Activated CD4-positive, CD25-positive, alpha-beta regulatory T cell (primary cell): ENCODE measurements around the gene PSMC2.

ENCODE experiments used
- DNase-seq, 4 experiments: peaks; one replicate each; lab custom pipeline; 2025; lab: John Stamatoyannopoulos, UW

The PSMC2 gene

DNA sequence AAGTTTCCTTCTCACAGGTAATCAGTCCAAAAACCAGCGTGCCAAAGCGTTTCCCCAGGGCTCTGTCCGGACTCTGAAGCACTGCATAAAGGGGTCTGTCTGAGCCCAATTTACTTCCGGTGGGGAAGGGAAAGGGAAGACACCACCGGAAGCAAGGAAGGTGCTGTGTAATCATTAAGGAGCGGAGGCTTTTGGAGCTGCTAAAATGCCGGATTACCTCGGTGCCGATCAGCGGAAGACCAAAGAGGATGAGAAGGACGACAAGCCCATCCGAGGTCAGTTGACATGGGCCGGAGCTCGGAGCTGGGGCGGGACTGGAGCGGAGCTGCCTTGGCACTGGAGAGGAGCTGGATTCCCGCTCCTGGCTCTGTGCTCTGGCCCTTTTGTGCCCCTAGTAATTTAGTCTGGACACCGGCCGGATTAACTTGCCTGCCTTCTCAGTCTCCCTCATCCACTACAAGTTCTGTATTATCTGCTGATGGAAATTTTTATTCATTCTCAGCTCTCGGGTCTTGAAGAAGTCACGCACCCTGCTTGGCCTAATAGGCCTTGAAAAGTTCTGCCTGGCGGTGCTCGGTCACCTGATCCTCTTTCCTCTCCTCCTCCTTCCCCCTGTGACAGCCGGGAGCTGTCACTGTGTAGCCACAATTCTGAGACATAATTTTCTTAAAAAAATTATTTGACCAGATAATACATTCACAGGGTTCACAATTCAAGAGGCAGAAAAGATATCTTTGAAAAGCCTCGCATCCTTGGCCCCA is at the start of gene PSMC2:
PSMC2 (plus strand) TSS at position 137 of the 761 bp plus-strand sequence; CDS start at position 206, 69 bp downstream.
- peak; percentile 48 to 67 (median 58) for DNase-seq

DNA sequence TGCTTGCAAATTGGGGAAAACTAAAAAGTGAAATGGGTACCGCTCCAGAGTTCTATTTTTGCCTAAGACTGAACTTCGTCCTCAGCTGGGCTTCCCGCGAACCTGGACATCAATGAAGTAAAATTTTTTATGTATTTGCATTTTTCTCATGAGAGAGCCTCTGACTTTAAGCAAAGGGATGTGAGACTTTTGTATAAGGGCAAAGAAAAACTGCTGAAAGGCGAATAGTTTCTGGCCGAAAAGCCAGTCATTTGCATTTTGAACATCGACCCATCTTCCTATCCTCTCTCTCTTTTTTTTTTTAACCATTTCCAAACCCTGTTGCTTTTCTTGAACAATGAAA is 49.6 kb upstream of the PSMC2 start:
- no peak for DNase-seq

DNA sequence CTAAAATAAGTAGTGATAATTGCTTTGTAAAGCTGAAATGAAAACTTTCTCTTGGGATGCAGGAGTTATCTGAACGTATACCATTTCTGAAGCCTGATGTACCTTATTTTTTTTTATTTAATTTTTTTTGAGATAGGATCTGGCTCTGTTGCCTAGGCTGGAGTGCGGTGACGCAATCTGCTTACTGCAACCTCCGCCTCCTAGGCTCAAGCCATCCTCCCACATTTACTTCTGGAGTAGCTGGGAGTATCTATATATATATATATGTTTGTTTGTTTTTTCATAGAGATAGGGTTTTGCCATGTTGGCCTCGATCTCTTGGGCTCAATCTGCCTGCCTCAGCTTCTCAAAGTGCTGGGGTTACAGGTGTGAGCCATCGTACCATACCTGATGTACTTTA is 47.8 kb upstream of the PSMC2 start:
- DNase-seq: no peak

DNA sequence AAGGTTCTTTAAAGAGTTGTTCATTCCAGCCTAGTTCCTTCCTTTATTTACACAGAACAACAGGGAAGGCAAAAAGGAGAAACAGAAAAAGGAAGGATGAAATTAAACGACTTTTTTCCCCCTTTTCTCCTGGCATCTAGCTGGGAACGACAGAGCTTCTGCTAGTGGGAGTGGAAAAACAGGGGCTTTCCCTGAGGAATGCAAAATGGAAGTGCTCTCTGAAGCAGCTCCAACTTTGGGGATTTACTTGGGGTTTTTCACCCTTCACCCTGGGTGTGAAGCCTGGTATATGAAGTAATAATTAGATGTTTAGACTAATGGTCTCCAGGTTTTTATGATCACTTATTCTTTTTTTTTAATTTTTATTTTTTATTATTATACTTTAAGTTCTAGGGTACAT is 46.0 kb upstream of the PSMC2 start:
- DNase-seq: no peak

DNA sequence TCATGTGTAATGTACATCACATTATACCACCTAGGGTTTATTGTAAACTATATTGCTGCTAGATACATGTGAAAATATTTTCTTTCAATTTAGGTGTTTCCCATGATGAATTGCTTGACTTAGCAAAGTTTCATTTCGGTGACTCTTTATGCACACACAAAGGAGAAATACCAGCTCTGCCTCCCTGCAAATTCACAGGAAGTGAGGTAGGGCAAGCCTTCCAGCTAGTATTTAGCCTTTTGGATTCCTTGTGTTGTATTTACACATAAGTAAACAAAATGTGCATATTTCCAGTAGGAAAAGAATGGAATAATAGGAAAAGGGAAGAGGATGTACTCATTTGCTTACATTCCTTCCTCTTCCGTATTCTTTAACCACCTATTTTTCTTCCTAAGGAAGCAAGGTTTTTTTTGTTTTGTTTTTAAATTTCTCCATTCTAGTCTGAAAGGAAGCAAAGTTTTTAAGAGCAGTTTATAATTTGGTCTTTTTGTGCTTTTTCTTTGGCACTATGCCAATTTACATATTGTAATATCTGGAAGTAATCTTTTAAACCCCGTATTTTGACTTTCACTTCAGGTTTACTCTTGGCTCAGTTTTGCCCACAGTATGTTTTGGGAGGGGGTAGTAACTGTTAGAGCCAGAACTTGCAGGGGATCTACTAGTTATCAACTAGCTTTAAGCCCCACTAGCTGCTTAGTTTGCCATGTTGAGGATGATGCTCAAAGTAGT is 39.8 kb upstream of the PSMC2 start:
- no peak for DNase-seq

DNA sequence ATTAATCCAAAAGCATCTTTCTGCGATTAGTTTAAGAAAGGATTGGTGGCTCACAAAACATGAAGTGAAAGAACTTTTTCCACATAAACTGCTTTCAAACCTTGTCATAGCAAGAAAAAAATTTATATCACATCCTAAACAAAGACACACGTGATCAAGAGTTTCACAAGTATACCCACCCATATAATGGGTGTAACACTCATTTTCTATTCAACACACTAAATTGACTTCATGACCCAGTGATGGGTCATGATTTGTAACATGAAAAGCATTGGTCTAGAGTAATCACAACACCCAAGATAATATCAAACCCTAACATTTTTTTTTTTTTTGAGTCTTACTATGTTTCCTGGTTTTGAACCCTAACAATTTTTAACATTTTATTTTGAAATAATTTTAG is 32.6 kb upstream of the PSMC2 start:
- DNase-seq: no peak

DNA sequence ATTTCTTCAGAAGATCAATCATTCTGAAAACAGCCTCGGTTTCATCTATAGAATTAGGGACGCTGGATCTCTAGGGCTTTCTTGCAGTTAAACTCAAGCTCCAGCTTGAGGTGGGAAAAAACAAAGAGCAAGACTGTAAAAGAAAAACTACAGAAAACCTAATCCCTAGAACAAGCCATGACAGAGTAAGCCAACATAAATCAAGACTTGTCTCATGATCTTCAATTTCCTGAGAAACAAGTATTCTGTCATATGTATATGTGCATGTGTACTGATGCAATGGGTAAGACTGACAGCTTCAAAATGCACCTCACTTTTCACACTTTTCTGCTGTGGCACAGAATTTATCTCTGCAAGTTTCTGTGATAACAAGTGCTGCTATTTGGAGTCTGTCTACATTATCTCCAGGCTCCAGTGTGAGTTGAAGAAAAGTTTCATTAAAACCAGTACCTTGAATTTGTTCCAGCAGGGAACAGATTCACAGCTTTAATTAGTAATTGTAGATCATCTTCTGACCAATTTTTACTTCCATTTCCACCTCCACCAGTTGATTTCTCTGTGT is 31.0 kb upstream of the PSMC2 start:
- no peak for DNase-seq

DNA sequence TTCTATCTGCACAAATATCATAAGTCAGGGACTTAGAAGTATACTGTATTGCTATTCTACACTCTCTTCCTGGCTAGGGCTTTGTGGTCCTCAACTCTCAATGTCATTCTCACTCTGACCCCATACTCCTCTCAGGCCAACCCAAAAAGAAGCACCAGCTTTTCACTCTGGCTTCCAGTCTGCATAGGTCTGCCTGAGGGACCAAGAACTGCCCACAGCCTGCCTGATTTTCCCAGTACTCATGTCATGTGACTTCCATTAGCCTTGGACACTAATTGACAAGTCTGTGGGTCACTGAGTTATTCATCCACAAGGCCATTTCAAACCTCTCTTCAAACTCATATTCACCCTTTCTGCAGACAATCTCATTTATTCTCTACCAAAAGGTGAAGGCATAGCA is 30.4 kb upstream of the PSMC2 start:
- no peak for DNase-seq

DNA sequence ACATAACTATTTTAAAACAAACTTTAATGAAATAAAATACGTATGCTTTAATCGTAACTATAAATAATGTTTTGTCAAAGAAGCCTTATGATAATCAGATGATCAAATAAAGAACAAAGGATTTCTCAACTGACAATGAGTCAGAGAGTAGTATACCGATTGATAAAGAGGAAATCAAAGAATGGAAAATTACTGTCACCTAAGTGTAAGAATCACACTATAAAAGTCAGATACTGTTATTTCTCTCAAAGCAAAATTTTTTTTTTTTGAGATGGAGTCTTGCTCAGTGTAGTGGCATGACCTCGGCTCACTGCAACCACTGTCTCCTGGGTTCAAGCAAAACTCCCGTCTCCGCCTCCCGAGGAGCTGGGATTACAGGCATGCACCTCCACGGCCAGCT is 21.7 kb upstream of the PSMC2 start:
- no peak for DNase-seq

DNA sequence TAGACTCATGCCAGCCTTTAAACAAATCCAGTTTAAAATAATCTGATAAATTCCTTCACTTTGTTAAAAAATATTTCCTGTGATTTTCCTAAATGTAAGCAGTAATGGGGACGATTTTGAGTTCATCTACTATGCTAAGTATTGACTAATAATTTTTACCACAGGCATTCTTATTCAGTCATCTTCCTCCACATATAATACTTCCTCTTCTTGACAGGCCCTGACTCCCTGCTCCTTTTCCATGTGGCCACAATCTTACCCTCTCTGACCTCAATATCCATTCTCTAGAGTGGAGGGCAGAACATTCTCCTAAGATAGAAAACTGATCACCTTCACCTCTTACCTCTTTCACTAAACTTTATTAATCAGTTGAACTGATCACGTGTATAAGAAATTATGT is 10.7 kb upstream of the PSMC2 start:
- DNase-seq: no peak

DNA sequence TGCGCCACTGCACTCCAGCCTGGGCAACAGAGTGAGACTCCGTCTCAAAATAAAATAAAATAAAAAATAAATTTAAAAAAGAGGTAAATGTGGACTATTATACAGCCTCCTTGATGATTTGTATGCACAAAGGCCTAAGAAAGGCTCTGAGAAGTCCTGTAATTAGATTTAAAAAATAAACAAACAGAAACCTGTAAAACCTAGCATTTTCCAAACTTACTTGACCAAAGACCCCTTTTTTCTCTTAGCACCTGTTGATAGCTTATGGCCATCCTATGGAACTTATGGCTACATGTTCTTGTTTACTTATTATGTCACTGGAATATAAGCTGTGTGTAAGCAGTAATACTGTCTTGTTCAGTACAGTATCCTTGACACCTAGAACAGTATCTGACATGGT is 8.6 kb upstream of the PSMC2 start:
- no peak for DNase-seq

DNA sequence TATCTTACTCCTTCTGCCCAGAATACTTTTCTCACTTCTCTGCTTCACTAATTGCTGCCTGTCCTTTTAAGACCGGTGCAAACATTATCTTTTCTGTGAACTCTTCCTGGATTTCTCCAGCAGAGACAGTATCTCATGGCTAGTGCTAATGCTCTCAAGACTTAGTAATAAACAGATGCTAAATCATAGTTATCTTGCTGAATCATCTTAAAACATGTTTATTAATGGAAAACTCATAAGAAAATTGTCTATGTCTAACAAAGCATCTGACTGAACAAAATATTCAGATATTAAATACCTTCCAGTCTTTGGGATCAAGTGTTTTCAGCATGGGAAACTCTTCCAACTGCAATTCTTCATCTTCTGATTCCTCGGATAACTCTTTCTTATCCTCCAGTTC is 6.0 kb upstream of the PSMC2 start:
- DNase-seq: no peak

DNA sequence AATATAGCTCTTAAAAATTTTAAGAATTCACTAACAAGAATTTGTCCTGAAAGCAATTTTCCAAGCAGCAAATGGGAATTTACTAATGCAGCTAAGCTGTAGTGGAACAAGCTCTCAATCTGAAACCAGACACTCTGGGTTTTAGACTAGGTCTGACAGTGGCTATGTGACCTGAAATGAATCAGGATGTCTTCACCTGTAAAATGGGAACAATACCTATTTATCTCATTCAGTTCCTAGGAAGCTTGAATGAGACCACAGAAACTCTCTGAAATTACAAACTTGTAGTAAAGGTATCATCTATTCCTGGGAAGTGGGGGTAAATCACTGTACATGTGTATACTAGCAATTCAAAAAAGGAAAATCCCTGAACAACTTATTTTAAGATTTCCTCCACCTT is 4.1 kb upstream of the PSMC2 start:
- no peak for DNase-seq

DNA sequence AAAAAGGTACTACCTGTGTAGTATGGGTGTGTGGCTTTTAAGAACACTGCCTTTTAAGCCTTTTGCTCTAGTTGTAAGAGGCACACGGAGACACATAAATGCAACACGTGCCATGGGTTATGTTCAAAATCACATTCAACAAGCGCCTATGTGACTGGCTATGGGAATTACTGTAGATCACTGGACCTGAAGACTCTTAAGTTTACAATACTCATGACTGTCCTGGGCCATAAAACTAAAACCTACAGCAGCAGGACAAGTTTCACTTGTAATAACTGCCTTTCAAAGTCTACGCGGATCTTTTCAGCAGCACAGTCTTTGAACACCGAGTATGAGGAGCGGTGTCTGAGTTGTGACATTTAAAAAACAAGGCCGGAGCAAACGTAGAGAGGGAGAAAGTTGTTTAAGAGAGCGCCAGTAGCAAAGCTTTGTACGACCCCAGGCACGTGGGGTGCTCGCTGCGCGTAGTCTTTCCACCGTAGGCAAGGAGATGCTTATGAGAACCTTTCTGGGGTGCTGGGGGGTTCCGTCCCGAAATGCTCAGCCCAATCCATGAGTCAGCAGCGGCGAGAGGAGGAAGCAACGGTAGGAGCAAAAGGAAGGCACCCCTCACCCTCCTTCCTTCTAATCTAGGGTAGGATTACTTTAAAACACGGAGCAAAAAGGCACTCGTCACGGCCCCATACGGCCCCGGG is 3.5 kb upstream of the PSMC2 start:
- DNase-seq: no peak

DNA sequence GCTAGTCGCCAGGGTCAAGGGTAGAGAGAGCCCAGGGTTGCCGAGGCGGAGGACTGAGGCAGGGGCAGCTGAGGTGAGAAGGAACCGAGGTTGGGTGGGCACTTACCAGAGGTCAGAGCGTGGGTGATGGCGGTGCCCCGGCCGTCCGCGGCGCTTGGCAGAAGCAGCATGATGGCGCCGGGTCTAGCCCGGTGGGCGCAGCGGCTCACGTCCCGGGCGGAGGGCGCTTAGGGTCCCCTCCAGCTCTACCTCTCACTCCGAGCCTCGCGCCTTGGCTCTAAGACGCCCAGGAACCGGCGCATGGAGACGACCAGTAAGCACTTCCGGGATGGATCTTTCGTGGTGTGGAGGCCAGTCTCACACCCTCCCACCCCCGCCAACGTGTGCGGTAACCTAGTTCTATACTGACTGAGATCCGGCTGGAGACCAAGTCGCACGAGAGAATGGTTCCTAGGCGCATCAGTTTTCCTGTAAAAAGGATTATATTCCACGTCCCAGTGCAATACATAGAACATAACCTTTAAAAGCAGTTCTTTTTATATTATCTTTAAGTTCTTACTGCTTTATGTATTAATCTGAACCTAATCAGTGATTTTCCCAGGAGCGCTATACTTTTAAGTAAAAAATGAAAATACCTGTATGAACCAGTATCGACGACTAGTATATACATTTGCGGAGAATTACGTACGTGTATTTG is 2.8 kb upstream of the PSMC2 start, which contains the start of gene DNAJC2:
DNAJC2 (minus strand) TSS at position 315 of the 697 bp plus-strand sequence; CDS start at position 170, 145 bp downstream.
- DNase-seq: peak; percentile 66 to 71 (median 68)

DNA sequence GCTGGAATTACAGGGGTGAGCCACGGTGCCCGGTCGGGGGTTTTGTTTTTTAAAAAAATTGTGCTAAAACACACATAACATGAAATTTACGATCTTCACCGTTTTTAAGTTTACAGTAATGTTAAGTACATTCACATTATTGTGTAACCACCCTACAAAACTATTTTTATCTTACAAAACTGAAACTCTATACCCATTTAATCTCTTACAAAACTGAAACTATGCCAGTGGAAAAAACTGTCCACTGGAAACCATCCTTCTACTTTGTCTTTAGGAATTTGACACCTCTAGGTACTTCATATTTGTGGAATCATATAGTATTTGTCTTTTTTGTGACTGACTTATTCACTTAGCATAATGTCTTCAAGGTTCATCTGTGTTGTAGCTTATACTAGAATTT is 1.0 kb upstream of the PSMC2 start:
- no peak for DNase-seq

DNA sequence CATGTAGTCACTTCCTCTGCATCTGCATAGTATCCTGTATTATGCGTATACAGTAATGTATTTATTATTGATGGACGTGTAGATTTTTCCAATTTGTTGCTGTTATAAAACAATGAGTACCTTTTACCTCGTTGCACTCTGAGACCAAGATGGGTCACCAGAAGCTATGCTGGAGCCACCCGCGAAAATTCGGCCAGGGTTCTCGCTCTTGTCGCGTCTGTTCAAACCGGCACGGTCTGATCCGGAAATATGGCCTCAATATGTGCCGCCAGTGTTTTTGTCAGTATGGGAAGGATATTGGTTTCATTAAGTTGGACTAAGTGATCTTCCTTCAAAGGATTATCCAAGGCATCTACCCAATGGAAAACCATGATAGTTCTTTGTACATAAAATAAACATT is 1.0 kb downstream of the PSMC2 start:
- no peak for DNase-seq

DNA sequence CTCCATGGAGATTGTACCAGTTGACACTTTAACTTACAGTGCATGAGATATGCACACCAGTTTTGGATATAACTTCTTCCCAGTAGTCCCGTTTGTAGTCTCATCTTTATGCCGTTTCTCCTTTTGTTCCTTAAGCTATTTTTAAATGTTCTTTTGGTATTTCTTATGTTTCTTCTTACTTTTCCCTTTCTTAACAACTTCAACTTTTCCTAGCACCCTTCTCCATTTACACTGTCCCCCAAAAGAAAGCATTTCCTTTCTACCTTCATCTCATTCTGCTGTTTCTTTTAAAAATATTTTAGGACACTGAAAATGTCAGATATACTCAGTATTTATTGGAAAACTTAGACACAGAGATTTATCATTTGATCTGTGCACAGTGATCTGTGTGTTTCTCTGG is 1.5 kb downstream of the PSMC2 start:
- no peak for DNase-seq

DNA sequence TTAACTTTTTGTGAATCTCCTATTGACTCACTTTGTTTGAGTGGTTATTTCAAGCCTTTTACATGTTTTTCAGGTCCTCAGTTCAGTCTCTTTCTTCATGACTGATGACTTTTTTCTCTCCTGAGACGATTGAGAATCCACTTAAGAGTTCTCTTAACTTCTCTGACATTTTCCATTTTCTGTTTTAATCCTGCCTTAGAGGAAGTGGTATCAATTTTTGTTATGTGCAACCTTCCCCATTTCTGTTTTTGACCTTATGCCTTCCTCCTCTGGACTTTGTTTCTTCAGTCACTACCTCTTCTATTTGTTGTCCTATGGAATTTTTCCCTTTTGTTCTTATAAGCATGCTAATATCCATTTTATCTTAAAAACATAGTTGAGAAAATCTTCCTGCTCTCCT is 2.4 kb downstream of the PSMC2 start:
- no peak for DNase-seq

DNA sequence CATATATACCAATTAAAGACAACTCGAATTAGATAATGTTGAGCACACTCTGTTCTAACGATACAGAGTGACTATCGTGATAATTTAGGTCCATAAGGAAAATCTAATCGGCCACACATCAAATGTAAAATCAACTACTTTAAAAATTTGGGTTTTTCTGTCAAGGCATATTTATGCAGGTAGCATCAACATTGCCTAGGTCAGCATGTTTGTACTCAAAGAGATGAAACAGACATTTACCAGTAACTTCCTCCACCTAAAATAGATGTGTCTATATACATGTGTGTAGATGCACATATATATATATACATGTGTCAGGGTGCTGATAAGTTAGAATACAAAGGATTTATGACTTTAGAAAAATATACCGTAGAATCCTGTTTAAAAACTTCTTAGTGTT is 22.0 kb downstream of the PSMC2 start:
- no peak for DNase-seq

DNA sequence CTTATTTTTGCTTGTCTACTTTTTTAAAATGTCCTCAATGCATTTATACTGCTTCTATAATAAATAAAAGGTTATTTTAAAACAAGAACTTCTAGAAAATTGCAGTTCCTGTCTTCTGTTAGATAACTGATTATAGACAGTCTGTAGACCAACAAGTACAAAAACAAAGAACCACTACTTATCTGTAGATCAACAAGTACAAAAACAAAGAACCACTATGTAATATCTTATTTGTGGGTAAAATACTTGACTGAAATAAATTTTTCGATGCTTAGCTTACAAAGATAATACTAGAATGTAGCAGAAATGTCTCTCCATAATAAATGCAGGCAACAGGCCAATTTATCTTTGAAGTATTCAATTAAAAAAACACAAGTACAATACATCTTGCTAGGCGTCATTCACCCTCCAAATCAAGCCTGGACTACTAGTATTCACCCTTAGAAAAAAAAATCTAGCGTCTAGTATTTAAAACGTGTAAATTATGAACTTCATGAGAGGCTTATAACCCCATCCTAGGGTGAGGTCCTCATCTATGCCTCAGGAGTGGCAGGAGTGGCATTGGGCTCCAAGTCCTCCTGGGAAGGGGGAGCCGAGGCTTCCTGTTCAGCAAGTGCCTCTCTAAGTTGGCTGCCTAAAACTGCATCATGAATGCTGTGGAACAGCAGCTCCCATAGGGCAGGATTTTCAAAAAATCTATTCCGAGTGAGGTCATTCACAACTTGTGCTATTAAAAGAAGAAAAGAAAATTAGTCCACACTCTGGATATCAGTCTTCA is 26.6 kb downstream of the PSMC2 start:
- DNase-seq: no peak
